ENCODE results near the gene ADAMTS12. TPM values are rescaled to one million over a fixed set of nuclear protein-coding genes. Genes with fewer than 3 reads are reported as not detected.

The ADAMTS12 gene
- polyA plus RNA-seq, 1 donor: 4.2 TPM

DNA sequence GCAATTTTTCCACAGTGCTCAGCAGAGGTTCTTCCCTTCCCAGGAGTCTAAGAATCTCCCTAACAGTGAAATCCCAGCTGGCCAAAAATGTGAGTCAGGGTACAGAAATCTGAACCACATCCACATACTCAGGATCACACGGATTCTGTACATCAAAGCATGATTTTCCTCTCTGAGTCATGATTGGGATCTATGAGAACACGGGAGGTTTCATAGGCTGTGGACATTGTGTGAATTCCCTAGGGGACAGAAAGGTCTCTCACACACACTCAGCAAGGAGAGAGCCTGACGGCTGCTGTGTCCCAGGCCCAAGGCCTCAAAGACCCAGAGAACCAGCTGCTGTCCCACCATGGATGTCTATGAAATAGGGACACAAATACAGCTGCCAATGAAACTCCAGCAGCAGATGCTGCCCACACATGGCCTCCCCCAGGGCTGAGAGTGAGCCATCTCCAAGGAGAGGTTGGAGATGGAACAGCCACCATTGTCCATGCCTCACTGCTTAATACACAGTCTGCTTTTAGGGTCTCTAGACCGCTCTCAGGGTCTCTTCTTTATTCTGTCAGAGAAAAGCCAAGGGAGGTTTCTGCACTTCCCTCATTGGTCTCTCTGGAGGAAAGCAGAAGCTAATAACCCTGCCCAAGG lies 102.7 kb downstream of the ADAMTS12 start:
- WGBS (ENCODE audit: insufficient coverage, low lambda C conversion rate): no CpG with 5 or more reads among the region's 4 CpGs
- DNase-seq: no peak
- Histone ChIP-seq H3K27me3 (ENCODE audit: control insufficient read depth, insufficient read depth, low read length) (no peaks in the 10 kb centered on the region), H3K9me3 (ENCODE audit: control insufficient read depth, low read depth, low read length) (no peaks in the 10 kb centered on the region), H3K4me3 (ENCODE audit: low read length) (no peak overlapping the region), H3K4me1 (ENCODE audit: control insufficient read depth, insufficient read depth, low read length) (no peaks in the 10 kb centered on the region), H3K36me3 (ENCODE audit: control insufficient read depth, insufficient read depth, low read length) (no peaks in the 10 kb centered on the region), H3K27ac (ENCODE audit: low read length) (no peak overlapping the region)

DNA sequence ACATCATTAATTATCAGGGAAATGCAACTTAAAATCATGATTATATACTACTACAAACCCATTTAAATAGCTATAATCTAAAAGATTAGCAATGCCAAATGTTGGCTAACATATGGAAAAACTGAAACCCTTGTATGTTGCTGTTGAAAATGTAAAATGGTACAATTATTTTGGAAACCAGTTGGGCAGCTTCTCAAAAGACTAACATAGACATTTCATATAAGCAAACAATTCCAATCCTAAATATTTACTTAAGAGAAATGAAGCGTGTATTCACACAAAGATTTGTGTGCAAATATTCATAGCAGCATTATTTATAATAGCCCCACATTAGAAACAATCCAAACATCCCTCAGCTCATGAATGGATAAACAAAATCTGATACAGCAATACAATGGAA lies 106.2 kb downstream of the ADAMTS12 start:
- no peak overlapping the region for H3K27ac ChIP-seq (ENCODE audit: low read length)
- H3K36me3 ChIP-seq (ENCODE audit: control insufficient read depth, insufficient read depth, low read length): no peaks in the 10 kb centered on the region
- WGBS (ENCODE audit: insufficient coverage, low lambda C conversion rate): no CpG with 5 or more reads among the region's 1 CpG
- no peaks in the 10 kb centered on the region for H3K4me1 ChIP-seq (ENCODE audit: control insufficient read depth, insufficient read depth, low read length)
- H3K4me3 ChIP-seq (ENCODE audit: low read length): no peak overlapping the region
- no peaks in the 10 kb centered on the region for H3K9me3 ChIP-seq (ENCODE audit: control insufficient read depth, low read depth, low read length)
- no peak for DNase-seq
- H3K27me3 ChIP-seq (ENCODE audit: control insufficient read depth, insufficient read depth, low read length): no peaks in the 10 kb centered on the region

DNA sequence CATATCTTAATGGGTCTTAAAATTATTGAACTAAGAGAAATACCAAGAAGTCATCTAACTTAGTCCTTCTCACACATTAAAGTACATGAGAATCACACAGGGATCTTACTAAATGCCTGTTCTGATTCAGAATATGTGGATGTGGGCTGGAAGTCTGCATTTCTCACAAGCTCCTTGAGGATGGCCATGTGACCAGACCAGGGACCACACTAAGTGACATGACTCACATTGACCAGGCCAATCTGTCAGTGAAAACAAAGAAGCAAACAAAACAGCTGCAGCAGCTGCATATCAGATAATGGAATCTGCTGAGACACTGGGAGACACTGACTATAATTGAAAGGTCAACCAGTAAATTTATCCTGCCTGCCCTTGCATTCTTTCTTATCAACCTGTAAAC lies 110.5 kb downstream of the ADAMTS12 start:
- no peaks in the 10 kb centered on the region for H3K36me3 ChIP-seq (ENCODE audit: control insufficient read depth, insufficient read depth, low read length)
- H3K27me3 ChIP-seq (ENCODE audit: control insufficient read depth, insufficient read depth, low read length): no peaks in the 10 kb centered on the region
- H3K27ac ChIP-seq (ENCODE audit: low read length): no peak overlapping the region
- H3K4me3 ChIP-seq (ENCODE audit: low read length): no peak overlapping the region
- no peaks in the 10 kb centered on the region for H3K4me1 ChIP-seq (ENCODE audit: control insufficient read depth, insufficient read depth, low read length)
- H3K9me3 ChIP-seq (ENCODE audit: control insufficient read depth, low read depth, low read length): no peaks in the 10 kb centered on the region
- no peak for DNase-seq

DNA sequence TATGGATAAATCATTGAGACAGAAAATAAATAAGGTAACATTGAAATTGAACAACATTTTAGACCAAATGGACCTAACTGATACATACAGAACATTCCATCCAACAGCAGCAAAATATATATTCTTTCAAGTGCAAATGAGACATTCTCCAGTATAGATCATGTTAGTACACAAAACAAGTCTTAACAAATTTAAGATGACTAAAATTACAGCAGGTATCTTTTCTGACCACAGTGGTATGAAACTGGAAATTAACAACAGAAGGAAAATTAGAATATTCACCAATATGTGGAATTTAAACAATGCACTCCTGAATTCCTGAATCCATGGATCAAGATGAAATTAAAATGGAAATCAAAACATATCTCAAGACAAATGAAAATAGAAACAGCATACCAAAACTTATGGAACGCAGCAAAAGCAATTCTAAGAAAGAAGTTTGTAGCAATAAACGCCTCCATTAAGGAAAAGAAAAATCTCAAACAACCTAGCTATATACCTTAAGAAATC lies 115.6 kb downstream of the ADAMTS12 start:
- WGBS (ENCODE audit: insufficient coverage, low lambda C conversion rate): 95% methylated on average over 2 of the region's 2 CpGs
- H3K4me3 ChIP-seq (ENCODE audit: low read length): no peak overlapping the region

DNA sequence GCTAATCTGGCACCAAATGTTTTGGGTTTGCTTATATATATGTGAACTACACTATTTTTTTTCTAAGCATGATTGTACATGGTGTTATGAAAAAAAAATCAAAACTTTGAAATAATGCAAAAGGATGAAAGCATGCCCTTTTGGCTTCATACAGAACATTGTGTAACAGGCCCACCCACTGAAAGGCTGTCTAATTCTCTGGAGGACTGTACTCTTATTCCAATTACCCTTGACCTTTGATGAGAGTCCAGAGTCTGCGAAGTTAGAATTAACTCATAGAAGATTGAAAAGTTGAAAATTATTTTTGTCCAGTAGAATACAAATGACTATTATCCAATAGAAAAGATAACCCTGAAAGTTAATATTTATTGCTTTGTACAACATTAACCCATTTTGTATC lies 117.4 kb downstream of the ADAMTS12 start:
- no peaks in the 10 kb centered on the region for H3K36me3 ChIP-seq (ENCODE audit: control insufficient read depth, insufficient read depth, low read length)
- H3K4me1 ChIP-seq (ENCODE audit: control insufficient read depth, insufficient read depth, low read length): no peaks in the 10 kb centered on the region
- no peaks in the 10 kb centered on the region for H3K27me3 ChIP-seq (ENCODE audit: control insufficient read depth, insufficient read depth, low read length)
- no CpG with 5 or more reads among the region's 1 CpG for WGBS (ENCODE audit: insufficient coverage, low lambda C conversion rate)
- no peak overlapping the region for H3K4me3 ChIP-seq (ENCODE audit: low read length)
- DNase-seq: no peak
- no peaks in the 10 kb centered on the region for H3K9me3 ChIP-seq (ENCODE audit: control insufficient read depth, low read depth, low read length)
- H3K27ac ChIP-seq (ENCODE audit: low read length): no peak overlapping the region

More for the DNA sequence above, 115.6 kb downstream of the ADAMTS12 start:
- Histone ChIP-seq H3K4me1 (ENCODE audit: control insufficient read depth, insufficient read depth, low read length) (no peaks in the 10 kb centered on the region), H3K27ac (ENCODE audit: low read length) (no peak overlapping the region), H3K27me3 (ENCODE audit: control insufficient read depth, insufficient read depth, low read length) (no peaks in the 10 kb centered on the region), H3K36me3 (ENCODE audit: control insufficient read depth, insufficient read depth, low read length) (no peaks in the 10 kb centered on the region), H3K9me3 (ENCODE audit: control insufficient read depth, low read depth, low read length) (no peaks in the 10 kb centered on the region)
- DNase-seq: no peak

DNA sequence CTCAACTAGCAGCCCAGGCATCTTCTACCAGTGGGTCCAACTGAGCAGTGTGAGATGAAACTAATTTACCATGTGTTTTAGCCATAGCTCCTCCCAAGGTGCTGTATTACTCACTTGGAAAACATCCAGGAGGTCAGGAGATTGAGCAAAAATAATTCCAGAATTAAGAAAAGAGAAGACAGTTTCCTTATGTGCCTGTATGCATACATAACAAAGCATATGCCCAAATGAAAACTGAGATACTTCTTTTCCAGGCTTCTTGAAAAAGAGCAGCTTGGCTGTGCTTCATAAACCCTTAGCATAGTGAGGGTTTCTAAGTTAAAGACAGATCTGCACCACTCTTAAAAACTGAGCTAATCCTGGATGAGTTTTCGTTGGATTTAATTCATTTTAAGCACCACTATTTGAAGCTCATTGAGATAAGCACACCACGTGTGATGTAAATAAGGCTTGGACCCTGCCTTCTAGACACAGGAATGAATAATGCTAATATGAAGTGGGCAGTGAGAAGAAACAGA lies 119.4 kb downstream of the ADAMTS12 start:
- no peak for DNase-seq
- H3K27me3 ChIP-seq (ENCODE audit: control insufficient read depth, insufficient read depth, low read length): no peaks in the 10 kb centered on the region
- no peak overlapping the region for H3K4me3 ChIP-seq (ENCODE audit: low read length)
- H3K9me3 ChIP-seq (ENCODE audit: control insufficient read depth, low read depth, low read length): no peaks in the 10 kb centered on the region
- H3K36me3 ChIP-seq (ENCODE audit: control insufficient read depth, insufficient read depth, low read length): no peaks in the 10 kb centered on the region
- H3K4me1 ChIP-seq (ENCODE audit: control insufficient read depth, insufficient read depth, low read length): no peaks in the 10 kb centered on the region
- no peak overlapping the region for H3K27ac ChIP-seq (ENCODE audit: low read length)
- no CpG with 5 or more reads among the region's 2 CpGs for WGBS (ENCODE audit: insufficient coverage, low lambda C conversion rate)

DNA sequence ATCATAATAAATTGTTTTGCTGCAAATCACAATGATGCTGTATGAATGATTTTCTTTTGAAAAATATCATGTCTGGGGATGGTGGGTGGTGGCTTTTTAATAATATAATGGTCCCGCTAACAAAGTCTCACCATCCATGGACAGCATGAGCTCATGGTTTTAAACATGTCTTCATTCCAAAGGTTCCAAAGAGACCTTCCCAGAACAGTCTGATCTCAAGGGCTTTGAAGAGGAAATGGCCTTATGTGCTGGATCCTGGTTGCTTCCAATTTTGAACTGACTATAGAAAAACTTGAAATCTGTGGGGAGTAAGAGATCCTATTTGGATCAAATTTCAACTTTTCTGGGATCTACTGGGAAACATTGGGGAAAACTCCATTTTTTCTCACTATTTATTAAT lies 121.8 kb downstream of the ADAMTS12 start:
- no peaks in the 10 kb centered on the region for H3K36me3 ChIP-seq (ENCODE audit: control insufficient read depth, insufficient read depth, low read length)

DNA sequence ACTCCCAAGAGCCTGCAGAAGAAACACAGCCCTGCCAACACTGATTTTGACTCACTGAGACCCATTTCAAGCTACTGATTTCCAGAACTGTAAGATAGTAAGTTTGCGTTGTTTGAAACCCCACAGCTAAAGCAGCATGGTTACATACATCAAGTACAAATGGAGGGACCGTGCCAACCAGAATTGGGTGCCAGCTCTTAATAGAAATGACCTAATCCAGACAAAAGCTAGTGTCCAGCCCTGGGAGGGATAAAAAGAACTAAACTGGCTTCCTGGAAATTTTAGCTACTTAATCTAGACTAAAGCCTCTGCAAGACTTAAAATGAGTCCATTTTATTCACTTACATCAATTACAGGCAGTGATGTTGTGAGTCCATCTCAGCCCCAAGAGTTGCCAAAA lies 122.6 kb downstream of the ADAMTS12 start:
- H3K36me3 ChIP-seq (ENCODE audit: control insufficient read depth, insufficient read depth, low read length): no peaks in the 10 kb centered on the region
- WGBS (ENCODE audit: insufficient coverage, low lambda C conversion rate): no CpG with 5 or more reads among the region's 2 CpGs
- no peaks in the 10 kb centered on the region for H3K4me1 ChIP-seq (ENCODE audit: control insufficient read depth, insufficient read depth, low read length)
- H3K27me3 ChIP-seq (ENCODE audit: control insufficient read depth, insufficient read depth, low read length): no peaks in the 10 kb centered on the region
- no peak overlapping the region for H3K27ac ChIP-seq (ENCODE audit: low read length)
- no peak overlapping the region for H3K4me3 ChIP-seq (ENCODE audit: low read length)
- DNase-seq: no peak
- H3K9me3 ChIP-seq (ENCODE audit: control insufficient read depth, low read depth, low read length): no peaks in the 10 kb centered on the region

More for the DNA sequence above, 121.8 kb downstream of the ADAMTS12 start:
- Histone ChIP-seq H3K9me3 (ENCODE audit: control insufficient read depth, low read depth, low read length) (no peaks in the 10 kb centered on the region), H3K4me3 (ENCODE audit: low read length) (no peak overlapping the region), H3K4me1 (ENCODE audit: control insufficient read depth, insufficient read depth, low read length) (no peaks in the 10 kb centered on the region), H3K27ac (ENCODE audit: low read length) (no peak overlapping the region), H3K27me3 (ENCODE audit: control insufficient read depth, insufficient read depth, low read length) (no peaks in the 10 kb centered on the region)
- DNase-seq: no peak
- no CpG with 5 or more reads among the region's 1 CpG for WGBS (ENCODE audit: insufficient coverage, low lambda C conversion rate)

DNA sequence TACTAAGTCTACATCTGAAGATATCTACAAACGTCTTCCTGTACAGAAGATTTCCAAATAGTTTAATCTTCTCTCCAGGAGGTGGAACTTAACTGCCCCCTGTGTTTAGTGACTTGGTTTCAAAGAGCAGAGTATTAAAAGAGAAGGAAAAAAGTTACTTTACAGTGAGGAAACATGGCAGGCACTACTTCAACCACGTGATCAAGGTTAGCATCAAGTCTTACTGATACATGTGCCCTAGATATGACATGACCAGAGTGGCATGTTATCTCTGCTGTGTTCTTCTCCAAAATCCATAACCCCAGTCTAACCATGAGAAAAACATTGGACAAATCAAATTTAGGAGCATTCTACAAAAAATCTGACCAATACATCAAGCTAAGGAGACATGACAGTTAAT lies 125.8 kb downstream of the ADAMTS12 start:
- DNase-seq: no peak
- Histone ChIP-seq H3K9me3 (ENCODE audit: control insufficient read depth, low read depth, low read length) (no peaks in the 10 kb centered on the region), H3K27me3 (ENCODE audit: control insufficient read depth, insufficient read depth, low read length) (no peaks in the 10 kb centered on the region), H3K4me1 (ENCODE audit: control insufficient read depth, insufficient read depth, low read length) (no peaks in the 10 kb centered on the region), H3K4me3 (ENCODE audit: low read length) (no peak overlapping the region), H3K36me3 (ENCODE audit: control insufficient read depth, insufficient read depth, low read length) (no peaks in the 10 kb centered on the region), H3K27ac (ENCODE audit: low read length) (no peak overlapping the region)
- no CpG with 5 or more reads among the region's 2 CpGs for WGBS (ENCODE audit: insufficient coverage, low lambda C conversion rate)

DNA sequence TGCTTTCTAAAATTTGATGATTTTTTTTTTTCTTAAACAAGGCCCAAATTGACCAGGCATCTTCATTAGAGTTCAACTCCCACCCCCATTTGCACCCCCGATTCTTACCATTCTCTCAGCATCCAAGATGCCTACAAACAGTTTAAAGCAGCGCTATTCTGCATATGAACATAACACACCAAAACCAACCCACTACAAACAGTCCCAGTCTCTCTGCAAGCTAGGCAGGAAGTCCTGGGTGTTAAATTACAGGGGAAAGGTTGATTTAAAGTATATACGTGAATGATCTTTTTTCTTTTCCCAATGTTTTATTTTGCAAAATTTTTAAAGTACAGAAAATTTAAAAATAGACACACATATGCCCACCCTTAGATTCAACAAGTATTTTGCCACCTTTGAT lies 127.0 kb downstream of the ADAMTS12 start:
- no peaks in the 10 kb centered on the region for H3K27me3 ChIP-seq (ENCODE audit: control insufficient read depth, insufficient read depth, low read length)
- H3K4me3 ChIP-seq (ENCODE audit: low read length): no peak overlapping the region
- H3K36me3 ChIP-seq (ENCODE audit: control insufficient read depth, insufficient read depth, low read length): no peaks in the 10 kb centered on the region
- no CpG with 5 or more reads among the region's 3 CpGs for WGBS (ENCODE audit: insufficient coverage, low lambda C conversion rate)
- DNase-seq: no peak
- H3K9me3 ChIP-seq (ENCODE audit: control insufficient read depth, low read depth, low read length): no peaks in the 10 kb centered on the region
- H3K27ac ChIP-seq (ENCODE audit: low read length): no peak overlapping the region
- no peaks in the 10 kb centered on the region for H3K4me1 ChIP-seq (ENCODE audit: control insufficient read depth, insufficient read depth, low read length)

DNA sequence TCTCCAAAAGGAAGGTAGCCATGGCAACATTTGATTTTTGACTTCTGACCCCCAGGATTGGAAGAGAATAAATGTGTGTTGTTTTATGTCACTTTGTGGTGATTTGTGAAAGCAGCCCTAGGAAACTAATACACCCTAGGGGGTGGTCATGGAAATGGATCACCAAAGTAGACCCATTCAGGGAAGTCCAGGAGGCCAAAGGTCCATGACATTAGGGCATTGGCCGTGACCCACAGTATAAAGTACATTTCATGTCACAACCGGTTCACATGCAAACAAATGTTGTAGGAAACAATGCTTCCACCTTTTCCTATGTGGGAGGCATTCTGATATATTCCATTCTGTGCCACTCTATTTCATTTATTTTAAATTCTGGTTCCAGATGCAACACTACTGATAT lies 128.4 kb downstream of the ADAMTS12 start:
- H3K4me1 ChIP-seq (ENCODE audit: control insufficient read depth, insufficient read depth, low read length): no peaks in the 10 kb centered on the region
- DNase-seq: no peak
- WGBS (ENCODE audit: insufficient coverage, low lambda C conversion rate): no CpG with 5 or more reads among the region's 2 CpGs
- H3K4me3 ChIP-seq (ENCODE audit: low read length): no peak overlapping the region
- H3K27ac ChIP-seq (ENCODE audit: low read length): no peak overlapping the region
- no peaks in the 10 kb centered on the region for H3K27me3 ChIP-seq (ENCODE audit: control insufficient read depth, insufficient read depth, low read length)
- H3K36me3 ChIP-seq (ENCODE audit: control insufficient read depth, insufficient read depth, low read length): no peaks in the 10 kb centered on the region
- H3K9me3 ChIP-seq (ENCODE audit: control insufficient read depth, low read depth, low read length): no peaks in the 10 kb centered on the region

Measured in large intestine (tissue), 3 donors.